ENCODE data around the gene SURF1. TPM values are rescaled to one million over a fixed set of nuclear protein-coding genes. Genes with fewer than 3 reads are reported as not detected.
"Not testable (repeated sequence)": the region's sequence is repeated elsewhere in the genome, so short reads cannot be mapped to it uniquely, and the experiment has no call there.

The SURF1 gene
- total RNA-seq, 4 donors from 2014 or later = 13.0 to 34.7 (median 24.4) TPM

GRCh38 chr9:133329306-133330156, 26.8 kb downstream of the SURF1 start:
- H3K4me1 ChIP-seq; H3K36me3 ChIP-seq; H3K27me3 ChIP-seq; H3K27ac ChIP-seq; H3K9me3 ChIP-seq; H3K4me3 ChIP-seq; intact Hi-C loops (cut with DNase I; ENCODE audit: low total_unique reads): not testable (repeated sequence)
- TF ChIP-seq CTCF (IDR thresholded peaks at IDR 0.05) = peak; percentile 31 to 55 (median 44)
- peak in 1 of 2 donors; percentile 19 for DNase-seq

- Histone ChIP-seq H3K9me3 (no peaks in the 10 kb centered on the region), H3K27ac (no peak overlapping the region), H3K4me1 (no peaks in the 10 kb centered on the region), H3K27me3 (no peaks in the 10 kb centered on the region), H3K36me3 (no peaks in the 10 kb centered on the region), H3K4me3 (no peak overlapping the region)
- intact Hi-C loops (cut with DNase I; ENCODE audit: low total_unique reads) = no loop called here
- TF ChIP-seq CTCF (IDR thresholded peaks at IDR 0.05) (no peak), POLR2A (IDR thresholded peaks at IDR 0.05) (no peak)
- peak in 1 of 2 donors; percentile 8 for DNase-seq
Observed at GRCh38 chr9:133327834-133328484, 28.3 kb downstream of the SURF1 start.

DNA sequence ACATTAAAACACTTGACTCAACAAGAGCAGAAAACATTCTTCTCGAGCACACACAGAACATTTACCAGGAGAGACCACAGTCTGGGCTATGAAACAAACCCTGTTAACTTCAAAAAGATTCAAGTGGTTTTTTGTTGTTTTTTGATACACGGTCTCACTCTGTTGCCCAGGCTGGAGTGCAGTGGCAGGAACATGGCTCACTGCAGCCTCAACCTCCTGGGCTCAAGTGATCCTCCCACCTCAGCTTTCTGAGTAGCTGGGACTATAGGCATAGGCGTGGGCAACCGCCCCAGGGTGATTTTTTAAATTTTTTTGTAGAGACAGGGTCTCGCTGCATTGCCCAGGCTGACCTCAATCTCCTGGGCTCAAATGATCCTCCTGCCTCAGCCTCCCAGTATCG, 29.3 kb downstream of the SURF1 start:
- H3K36me3 ChIP-seq; H3K27ac ChIP-seq; H3K4me3 ChIP-seq; H3K27me3 ChIP-seq; DNase-seq; H3K4me1 ChIP-seq; intact Hi-C loops (cut with DNase I; ENCODE audit: low total_unique reads); H3K9me3 ChIP-seq: not testable (repeated sequence)

GRCh38 chr9:133323991-133324703, 32.1 kb downstream of the SURF1 start:
- H3K27me3 ChIP-seq = no peaks in the 10 kb centered on the region
- no peaks in the 10 kb centered on the region for H3K9me3 ChIP-seq
- intact Hi-C loops (cut with DNase I; ENCODE audit: low total_unique reads) = no loop called here
- TF ChIP-seq POLR2A (IDR thresholded peaks at IDR 0.05) (no peak), CTCF (IDR thresholded peaks at IDR 0.05) (no peak)
- no peak overlapping the region for H3K27ac ChIP-seq
- H3K4me3 ChIP-seq = no peak overlapping the region
- H3K36me3 ChIP-seq = no peaks in the 10 kb centered on the region
- DNase-seq = no peak
- H3K4me1 ChIP-seq = no peaks in the 10 kb centered on the region

DNA sequence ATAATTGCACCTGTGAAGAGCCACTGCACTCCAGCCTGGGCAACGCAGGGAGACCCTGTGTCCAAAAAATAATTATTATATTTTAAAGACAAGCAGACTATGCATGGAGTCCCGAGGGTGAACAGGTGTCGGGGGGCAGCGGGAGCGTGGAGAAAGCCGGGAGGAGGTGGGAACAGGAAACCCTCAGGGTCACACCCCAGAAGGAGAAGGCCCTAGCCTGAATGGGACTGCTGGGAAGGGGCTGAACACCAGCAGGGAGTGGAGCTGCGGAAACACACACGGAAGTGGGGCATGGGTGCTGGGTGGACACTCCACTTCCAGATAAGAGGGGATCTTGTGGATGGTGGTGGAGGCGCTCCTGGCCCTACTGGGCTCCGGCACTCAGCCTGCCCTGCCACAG, 33.1 kb downstream of the SURF1 start:
- H3K36me3 ChIP-seq = no peaks in the 10 kb centered on the region
- no peaks in the 10 kb centered on the region for H3K9me3 ChIP-seq
- TF ChIP-seq POLR2A (IDR thresholded peaks at IDR 0.05) (no peak), CTCF (IDR thresholded peaks at IDR 0.05) (no peak)
- intact Hi-C loops (cut with DNase I; ENCODE audit: low total_unique reads) = no loop called here
- H3K27ac ChIP-seq = no peak overlapping the region
- no peaks in the 10 kb centered on the region for H3K4me1 ChIP-seq
- H3K4me3 ChIP-seq = no peak overlapping the region
- no peaks in the 10 kb centered on the region for H3K27me3 ChIP-seq
- DNase-seq = no peak
